HepG2 (cell line): ENCODE measurements around the gene IGFLR1. TPM values are rescaled to one million over a fixed set of nuclear protein-coding genes. Genes with fewer than 3 reads are reported as not detected.

Experiments
- ATAC-seq: fragments of 200-7000 bp; cut with Tn5 transposase; 3 replicates; pipeline ENCODE4 v1.9.1; 2020; ENCODE audit warnings: mild to moderate bottlenecking, moderate library complexity
- BruUV-seq: library from RNA; stranded (reverse); fragments of 400-500 nt; replicated peaks from 2 replicates; lab custom pipeline; 2021; lab: Mats Ljungman, UMichigan
- CTCF ChIA-PET: fragments of 300-600 bp; formaldehyde crosslinking; extraction: SDS; loops from one replicate; lab custom pipeline; 2021; ENCODE audit warnings: low total read pairs, inconsistent platforms, low intra/inter-chr PET ratio; lab: Yijun Ruan, JAX
- POLR2A ChIA-PET: fragments of 350-600 bp; sonication (Branson Sonifier 250); formaldehyde crosslinking; loops from one replicate; lab custom pipeline; 2020; ENCODE audit warnings: antibody characterized with exemption, inconsistent platforms; lab: Yijun Ruan, JAX
- DNase-seq: peaks from one replicate; pipeline ENCODE4 v3.0.0-alpha.2; 2015; ENCODE audit warnings: low spot score
- FAIRE-seq: peaks from 3 replicates; lab custom pipeline; 2011; peaks lifted over from hg19 to GRCh38; lab: Jason Lieb, UNC
- H2AFZ ChIP-seq: one replicate; pipeline ENCODE4 v1.6.1; 2011; ENCODE audit warnings: low read length, inconsistent platforms
- H3K27ac ChIP-seq: fragments of 300-600 bp; 3 replicates; pipeline ENCODE4 v1.8.0; 2011; ENCODE audit warnings: mixed run types, mild to moderate bottlenecking, mixed read lengths, low read length, inconsistent platforms; ENCODE audit not compliant: insufficient read depth; ENCODE audit errors: extremely low read length
- H3K27me3 ChIP-seq, 2 experiments: fragments of 200-600 bp in 1 of 2; 2 replicates in 1 of 2; 3 replicates in 1 of 2; pipeline versions ENCODE4 v1.6.0 to v1.8.0; 2011; ENCODE audit warnings: low read length in 2 of 2, mild to moderate bottlenecking in 2 of 2, moderate library complexity in 2 of 2, inconsistent platforms in 1 of 2; ENCODE audit not compliant: insufficient read depth in 2 of 2, control insufficient read depth in 1 of 2
- H3K36me3 ChIP-seq, 2 experiments: fragments of 200-600 bp in 1 of 2; replicated peaks in 1 of 2; 2 replicates in 1 of 2; 3 replicates in 1 of 2; pipeline versions ENCODE4 v1.5.1 to v1.8.0; 2011; ENCODE audit warnings: low read length in 2 of 2, inconsistent platforms in 1 of 2; ENCODE audit not compliant: insufficient read depth in 2 of 2, control insufficient read depth in 1 of 2
- H3K4me1 ChIP-seq: 2 replicates; pipeline ENCODE4 v1.5.1; 2012; ENCODE audit warnings: low read length, inconsistent platforms; ENCODE audit not compliant: insufficient read depth
- H3K4me2 ChIP-seq: 2 replicates; pipeline ENCODE4 v1.6.0; 2011; ENCODE audit warnings: low read depth, low read length, inconsistent platforms
- H3K4me3 ChIP-seq, 3 experiments: fragments of 200-600 bp in 1 of 3; sonication (generic), shearing (Covaris generic) in 1 of 3; replicated peaks in 1 of 3; 2 replicates each; pipeline ENCODE4 v1.5.1; 2011 to 2016; ENCODE audit warnings: low read length in 3 of 3, inconsistent platforms in 2 of 3, low read depth in 2 of 3, mild to moderate bottlenecking in 2 of 3, control low read depth in 1 of 3, mixed read lengths in 1 of 3; ENCODE audit not compliant: insufficient read depth in 1 of 3
- H3K79me2 ChIP-seq: one replicate; pipeline ENCODE4 v1.6.1; 2011; ENCODE audit warnings: low read length, inconsistent platforms; ENCODE audit not compliant: insufficient read depth
- H3K9ac ChIP-seq: 2 replicates; pipeline ENCODE4 v1.6.0; 2011; ENCODE audit warnings: mild to moderate bottlenecking, low read depth, low read length, inconsistent platforms; ENCODE audit not compliant: insufficient read depth
- H3K9me3 ChIP-seq: 2 replicates; pipeline ENCODE4 v1.5.1; 2012; ENCODE audit warnings: mild to moderate bottlenecking, low read length
- H4K20me1 ChIP-seq: 2 replicates; pipeline ENCODE4 v1.6.0; 2011; ENCODE audit warnings: inconsistent platforms, mild to moderate bottlenecking, low read length, moderate library complexity; ENCODE audit not compliant: insufficient read depth
- HOXA3 ChIP-seq: sonication (generic); formaldehyde crosslinking; IDR thresholded peaks from 2 replicates; pipeline ENCODE4 v1.5.0; 2020; ENCODE audit warnings: missing genetic modification reagents
- KLF6 ChIP-seq: IDR thresholded peaks from 2 replicates; pipeline ENCODE4 v1.8.0; 2016; ENCODE audit warnings: missing biosample characterization, missing genetic modification reagents
- NR2C2 ChIP-seq: sonication (generic); formaldehyde crosslinking; IDR thresholded peaks from 2 replicates; pipeline ENCODE4 v1.4.0; 2020; ENCODE audit warnings: missing genetic modification reagents, mild to moderate bottlenecking, moderate library complexity, borderline replicate concordance
- RNF219 ChIP-seq: sonication (generic); formaldehyde crosslinking; IDR thresholded peaks from 2 replicates; pipeline ENCODE4 v1.5.0; 2020; ENCODE audit warnings: mild to moderate bottlenecking, missing genetic modification reagents
- SMC3 ChIP-seq: IDR thresholded peaks from 2 replicates; pipeline ENCODE4 v1.6.1; 2011; ENCODE audit warnings: low read length, improper control_type of control experiment
- TAF1 ChIP-seq: sonication (generic); formaldehyde crosslinking; IDR thresholded peaks from 2 replicates; pipeline ENCODE4 v1.4.0; 2020; ENCODE audit warnings: missing genetic modification reagents
- ZFP41 ChIP-seq: sonication (generic); formaldehyde crosslinking; IDR thresholded peaks from 2 replicates; pipeline ENCODE4 v1.4.0; 2020; ENCODE audit warnings: mild to moderate bottlenecking, missing genetic modification reagents, borderline replicate concordance
- ZNF33A ChIP-seq: sonication (generic); formaldehyde crosslinking; IDR thresholded peaks from 2 replicates; pipeline ENCODE4 v1.5.1; 2020; ENCODE audit warnings: missing genetic modification reagents, mild to moderate bottlenecking, moderate library complexity, borderline replicate concordance
- ZSCAN22 ChIP-seq: sonication (generic); formaldehyde crosslinking; IDR thresholded peaks from 2 replicates; pipeline ENCODE4 v1.4.0; 2020; ENCODE audit warnings: mild to moderate bottlenecking, missing genetic modification reagents
- ZSCAN30 ChIP-seq: sonication (generic); formaldehyde crosslinking; IDR thresholded peaks from 2 replicates; pipeline ENCODE4 v1.5.0; 2020; ENCODE audit warnings: mild to moderate bottlenecking, missing genetic modification reagents
- ZSCAN31 ChIP-seq: sonication (generic); formaldehyde crosslinking; IDR thresholded peaks from 2 replicates; pipeline ENCODE4 v1.5.0; 2020; ENCODE audit warnings: low read depth, mild to moderate bottlenecking, missing genetic modification reagents
- WGBS: methylation state at CpG from one replicate; pipeline ENCODE4 v1.1.6; 2017; ENCODE audit warnings: low lambda C conversion rate; 5-methylcytosine and 5-hydroxymethylcytosine counted together
- in situ Hi-C: cut with HindIII; loops from 2 replicates; pipeline ENCODE4 v1.10.0; 2017; ENCODE audit warnings: low pct_unique_long_range_greater_than_20kb; ENCODE audit not compliant: extremely low pct_ligation_motif_present
- intact Hi-C: fragments of 100-400 bp; cut with micrococcal nuclease; formaldehyde crosslinking; loops from one replicate; pipeline ENCODE4 v1.10.0; 2022; ENCODE audit not compliant: unreplicated experiment
- polyA plus RNA-seq, 8 experiments: library from polyadenylated mRNA; depleted of rRNA in 3 of 8; stranded (reverse) in 7 of 8; unstranded in 1 of 8; fragments of >200 nt; fragmentation: Illumina TruSeq in 4 of 8; extraction: Trizol in 4 of 8; gene quantifications; 2 replicates each; pipeline versions ENCODE4 v1.2.1 to v1.2.3, GENCODE V29; 2011 to 2016; ENCODE audit warnings: low read depth in 4 of 8, missing spikeins in 1 of 8, mixed read lengths in 1 of 8; ENCODE audit not compliant: insufficient read depth in 1 of 8
- total RNA-seq, 5 experiments: library from RNA; depleted of rRNA; stranded (reverse); fragments of >200 nt; fragmentation: Illumina TruSeq; extraction: Trizol; gene quantifications; 2 replicates each; pipeline ENCODE4 v1.2.3, GENCODE V29; 2016; ENCODE audit warnings: low read depth in 1 of 5

Gene IGFLR1
- total and polyA plus RNA-seq, 2 of the 13 experiments (the other 11 are each of a cell fraction or from before 2014, with no cell fraction given): 5.4 to 8.9 TPM

GRCh38 chr19:35751839-35752745, 9.8 kb upstream of the IGFLR1 start:
- Histone ChIP-seq H3K27me3 (no peaks in the 10 kb centered on the region; a peak in 1 of 5 replicates), H3K27ac (no peak overlapping the region), H2AFZ (no peak overlapping the region), H3K4me3 (no peak overlapping the region), H3K4me1 (peaks cover 26% of the 10 kb centered on the region), H3K79me2 (peaks cover 11% of the 10 kb centered on the region), H4K20me1 (no peaks in the 10 kb centered on the region), H3K36me3 (peaks cover 3 to 20% of the 10 kb centered on the region in 2 experiments; a peak in 3 of 5 replicates), H3K4me2 (no peak overlapping the region), H3K9me3 (no peaks in the 10 kb centered on the region), H3K9ac (no peak overlapping the region)
- DNase-seq (no peak), FAIRE-seq (no peak), ATAC-seq (no peak)
- CTCF ChIA-PET: no interaction called here
- POLR2A ChIA-PET: interaction anchor here (1.1 kb wide), 1 partner anchor 49 kb away, joined by 3 read pairs; no protein-coding TSS in a partner anchor
- intact Hi-C loops (no loop called here), in situ Hi-C loops (no loop called here)
- TF ChIP-seq SMC3: no peak
- TF ChIP-seq ZNF33A: no peak
- no peak for TF ChIP-seq RNF219 (CRISPR knock-in tag)
- no peak for TF ChIP-seq KLF6 (CRISPR knock-in tag)
- no peak for TF ChIP-seq NR2C2 (CRISPR knock-in tag)
- no peak for TF ChIP-seq ZFP41
- no peak for TF ChIP-seq ZSCAN31 (CRISPR knock-in tag)
- no peak for TF ChIP-seq TAF1 (CRISPR knock-in tag)
- no peak for TF ChIP-seq ZSCAN22
- TF ChIP-seq HOXA3 (CRISPR knock-in tag): no peak
- no peak for TF ChIP-seq ZSCAN30 (CRISPR knock-in tag)
- BruUV-seq: no TSS peak
- 98% methylated on average over 10 of the region's 14 CpGs for WGBS
